Measurements from ENCODE around the gene SLC35D1.

The SLC35D1 gene

GRCh38 chr1:67040405-67040804, 13.5 kb downstream of the SLC35D1 start:
- Histone ChIP-seq H3K9ac (ENCODE audit: insufficient read length) (no peak overlapping the region), H3K36me3 (ENCODE audit: insufficient read depth, low read length) (peaks cover 66% of the 10 kb centered on the region), H3K27ac (no peak overlapping the region), H3K4me3 (no peak overlapping the region), H3K9me3 (ENCODE audit: low read depth, low read length) (no peaks in the 10 kb centered on the region)
- TF ChIP-seq FOXP2 (optimal IDR thresholded peaks at IDR 0.05; ENCODE audit: control extremely low read depth, extremely low read length, insufficient read depth) (no peak), POLR2AphosphoS5 (IDR thresholded peaks at IDR 0.05; ENCODE audit: borderline replicate concordance, low read depth, low read length) (no peak), EZH2 (IDR thresholded peaks at IDR 0.05) (no peak)
- no peak for DNase-seq (ENCODE audit: low read depth, low spot score)

GRCh38 chr1:67031859-67032247, 22.1 kb downstream of the SLC35D1 start:
- DNase-seq (ENCODE audit: low read depth, low spot score) = no peak
- no peak overlapping the region for H3K4me3 ChIP-seq
- no peak overlapping the region for H3K9ac ChIP-seq (ENCODE audit: insufficient read length)
- peaks cover 8% of the 10 kb centered on the region; the same call in 1 of the 2 replicates for H3K9me3 ChIP-seq (ENCODE audit: low read depth, low read length)
- H3K36me3 ChIP-seq (ENCODE audit: insufficient read depth, low read length) = peaks cover 17% of the 10 kb centered on the region
- TF ChIP-seq FOXP2 (optimal IDR thresholded peaks at IDR 0.05; ENCODE audit: control extremely low read depth, extremely low read length, insufficient read depth) (no peak), POLR2AphosphoS5 (IDR thresholded peaks at IDR 0.05; ENCODE audit: borderline replicate concordance, low read depth, low read length) (no peak), EZH2 (IDR thresholded peaks at IDR 0.05) (no peak)
- no peak overlapping the region for H3K27ac ChIP-seq

- Histone ChIP-seq H3K4me3 (no peak overlapping the region), H3K9ac (ENCODE audit: insufficient read length) (no peak overlapping the region), H3K27ac (no peak overlapping the region), H3K9me3 (ENCODE audit: low read depth, low read length) (peaks cover 8% of the 10 kb centered on the region; the same call in 1 of the 2 replicates), H3K36me3 (ENCODE audit: insufficient read depth, low read length) (peaks cover 12% of the 10 kb centered on the region)
- TF ChIP-seq EZH2 (IDR thresholded peaks at IDR 0.05) (no peak), POLR2AphosphoS5 (IDR thresholded peaks at IDR 0.05; ENCODE audit: borderline replicate concordance, low read depth, low read length) (no peak), FOXP2 (optimal IDR thresholded peaks at IDR 0.05; ENCODE audit: control extremely low read depth, extremely low read length, insufficient read depth) (no peak)
- DNase-seq (ENCODE audit: low read depth, low spot score) = no peak
Measured at GRCh38 chr1:67031121-67031858, 22.7 kb downstream of the SLC35D1 start.

GRCh38 chr1:67029472-67029871, 24.5 kb downstream of the SLC35D1 start:
- no peak for DNase-seq (ENCODE audit: low read depth, low spot score)
- TF ChIP-seq EZH2 (IDR thresholded peaks at IDR 0.05) (no peak), POLR2AphosphoS5 (IDR thresholded peaks at IDR 0.05; ENCODE audit: borderline replicate concordance, low read depth, low read length) (no peak), FOXP2 (optimal IDR thresholded peaks at IDR 0.05; ENCODE audit: control extremely low read depth, extremely low read length, insufficient read depth) (no peak)
- peaks cover 8% of the 10 kb centered on the region; the same call in 1 of the 2 replicates for H3K9me3 ChIP-seq (ENCODE audit: low read depth, low read length)
- H3K36me3 ChIP-seq (ENCODE audit: insufficient read depth, low read length) = no peaks in the 10 kb centered on the region
- H3K27ac ChIP-seq = no peak overlapping the region
- no peak overlapping the region for H3K9ac ChIP-seq (ENCODE audit: insufficient read length)
- H3K4me3 ChIP-seq = no peak overlapping the region

GRCh38 chr1:67020765-67021164, 33.2 kb downstream of the SLC35D1 start:
- no peak for DNase-seq (ENCODE audit: low read depth, low spot score)
- Histone ChIP-seq H3K4me3 (no peak overlapping the region), H3K36me3 (ENCODE audit: insufficient read depth, low read length) (peaks cover 25% of the 10 kb centered on the region), H3K9ac (ENCODE audit: insufficient read length) (no peak overlapping the region), H3K27ac (no peak overlapping the region), H3K9me3 (ENCODE audit: low read depth, low read length) (no peaks in the 10 kb centered on the region)
- TF ChIP-seq POLR2AphosphoS5 (IDR thresholded peaks at IDR 0.05; ENCODE audit: borderline replicate concordance, low read depth, low read length) = no peak
- no peak for TF ChIP-seq FOXP2 (optimal IDR thresholded peaks at IDR 0.05; ENCODE audit: control extremely low read depth, extremely low read length, insufficient read depth)
- TF ChIP-seq EZH2 (IDR thresholded peaks at IDR 0.05) = no peak

- no peak overlapping the region for H3K9ac ChIP-seq (ENCODE audit: insufficient read length)
- no peaks in the 10 kb centered on the region for H3K9me3 ChIP-seq (ENCODE audit: low read depth, low read length)
- peak overlapping the region; percentile 71 for H3K27ac ChIP-seq
- TF ChIP-seq EZH2 (IDR thresholded peaks at IDR 0.05) (no peak), FOXP2 (optimal IDR thresholded peaks at IDR 0.05; ENCODE audit: control extremely low read depth, extremely low read length, insufficient read depth) (no peak)
- H3K4me3 ChIP-seq = no peak overlapping the region; the same call in 1 of the 2 replicates
- H3K36me3 ChIP-seq (ENCODE audit: insufficient read depth, low read length) = peaks cover 25% of the 10 kb centered on the region
- no peak for DNase-seq (ENCODE audit: low read depth, low spot score)
Measured at GRCh38 chr1:67020304-67020703, 33.6 kb downstream of the SLC35D1 start.

- Histone ChIP-seq H3K4me3 (no peak overlapping the region; the same call in 1 of the 2 replicates), H3K9ac (ENCODE audit: insufficient read length) (no peak overlapping the region), H3K36me3 (ENCODE audit: insufficient read depth, low read length) (peaks cover 25% of the 10 kb centered on the region), H3K9me3 (ENCODE audit: low read depth, low read length) (no peaks in the 10 kb centered on the region), H3K27ac (peak overlapping the region; percentile 71)
- DNase-seq (ENCODE audit: low read depth, low spot score) = peak; percentile 24
- TF ChIP-seq POLR2AphosphoS5 (IDR thresholded peaks at IDR 0.05; ENCODE audit: borderline replicate concordance, low read depth, low read length) (no peak), FOXP2 (optimal IDR thresholded peaks at IDR 0.05; ENCODE audit: control extremely low read depth, extremely low read length, insufficient read depth) (no peak), EZH2 (IDR thresholded peaks at IDR 0.05) (no peak)
Measured at GRCh38 chr1:67019600-67020136, 34.3 kb downstream of the SLC35D1 start.

- no peak overlapping the region for H3K9ac ChIP-seq (ENCODE audit: insufficient read length)
- no peak for DNase-seq (ENCODE audit: low read depth, low spot score)
- no peaks in the 10 kb centered on the region for H3K9me3 ChIP-seq (ENCODE audit: low read depth, low read length)
- TF ChIP-seq FOXP2 (optimal IDR thresholded peaks at IDR 0.05; ENCODE audit: control extremely low read depth, extremely low read length, insufficient read depth) = no peak
- TF ChIP-seq EZH2 (IDR thresholded peaks at IDR 0.05) = no peak
- TF ChIP-seq POLR2AphosphoS5 (IDR thresholded peaks at IDR 0.05; ENCODE audit: borderline replicate concordance, low read depth, low read length) = no peak
- peaks cover 25% of the 10 kb centered on the region for H3K36me3 ChIP-seq (ENCODE audit: insufficient read depth, low read length)
- peak overlapping the region; percentile 71 for H3K27ac ChIP-seq
- H3K4me3 ChIP-seq = no peak overlapping the region
Measured at GRCh38 chr1:67019121-67019520, 34.8 kb downstream of the SLC35D1 start.
